NT2/D1 (cell line): ENCODE measurements around the gene CAMK2A.

Experiments used
- SUZ12 ChIP-seq: IDR thresholded peaks from 2 replicates; pipeline ENCODE4 v1.6.1; 2011; ENCODE audit not compliant: insufficient read length, insufficient read depth; ENCODE audit errors: extremely low read depth
- YY1 ChIP-seq: IDR thresholded peaks from 2 replicates; pipeline ENCODE4 v1.6.1; 2011; ENCODE audit not compliant: insufficient read length, insufficient read depth
- ZNF274 ChIP-seq: IDR thresholded peaks from 2 replicates; pipeline ENCODE4 v1.6.1; 2011; ENCODE audit warnings: mild to moderate bottlenecking, low read depth, low read length

DNA sequence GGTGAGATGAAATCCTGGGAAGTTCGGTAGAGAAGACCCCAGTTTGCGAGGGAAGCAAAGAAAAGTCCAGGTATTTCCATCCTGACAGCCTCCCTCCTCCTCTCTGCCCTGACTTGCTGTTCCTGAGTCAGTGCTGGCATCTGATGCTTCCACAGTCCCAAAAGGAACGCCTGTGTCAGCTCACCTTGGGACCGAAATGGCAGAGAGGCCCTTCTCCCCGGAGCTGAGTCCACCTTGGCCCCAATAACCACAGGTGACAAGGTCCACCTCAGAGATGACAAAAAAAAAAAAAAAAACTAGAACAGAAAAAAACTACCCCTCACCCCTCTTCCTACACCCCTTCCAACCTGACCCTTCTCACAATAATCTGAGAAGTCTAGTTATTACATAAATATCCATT lies 68.1 kb downstream of the CAMK2A start:
- no peak for TF ChIP-seq ZNF274
- TF ChIP-seq YY1, result no peak
- TF ChIP-seq SUZ12, result no peak
